Measurements from ENCODE around the gene POLR3A. TPM values are rescaled to one million over a fixed set of nuclear protein-coding genes. Genes with fewer than 3 reads are reported as not detected.

Gene POLR3A
- total RNA-seq, 2 donors from 2014 or later: 8.2 to 10.1 TPM

GRCh38 chr10:77969114-77969513 lies 60.2 kb downstream of the POLR3A start:
- peak; percentile 46 for DNase-seq (ENCODE audit: low spot score)
- intact Hi-C loops (cut with DNase I): loop anchor here in 1 of 2 donors (10.0 kb wide), 1 partner anchor 84 kb away; no protein-coding TSS in a partner anchor

- DNase-seq (ENCODE audit: low spot score): peak; percentile 62
- intact Hi-C loops (cut with DNase I): loop anchor here in 1 of 2 donors (10.0 kb wide), 1 partner anchor 83 kb away; no protein-coding TSS in a partner anchor
Observed at GRCh38 chr10:77967611-77968022, 61.7 kb downstream of the POLR3A start.

GRCh38 chr10:77965294-77965693 lies 64.0 kb downstream of the POLR3A start:
- intact Hi-C loops (cut with DNase I): loop anchor here in 1 of 2 donors (10.0 kb wide), 1 partner anchor 80 kb away; no protein-coding TSS in a partner anchor

GRCh38 chr10:77964811-77965210 lies 64.5 kb downstream of the POLR3A start:
- intact Hi-C loops (cut with DNase I): loop anchor here in 1 of 2 donors (10.0 kb wide), 1 partner anchor 80 kb away; no protein-coding TSS in a partner anchor
- DNase-seq (ENCODE audit: low spot score): no peak

More at GRCh38 chr10:77965294-77965693, 64.0 kb downstream of the POLR3A start:
- peak; percentile 43 for DNase-seq (ENCODE audit: low spot score)

GRCh38 chr10:77963901-77964300 lies 65.4 kb downstream of the POLR3A start:
- intact Hi-C loops (cut with DNase I): loop anchor here in 1 of 2 donors (10.0 kb wide), 1 partner anchor 79 kb away; no protein-coding TSS in a partner anchor
- no peak for DNase-seq (ENCODE audit: low spot score)

GRCh38 chr10:77962350-77963146 lies 66.8 kb downstream of the POLR3A start:
- intact Hi-C loops (cut with DNase I): loop anchor here in 1 of 2 donors (10.0 kb wide), 1 partner anchor 78 kb away; no protein-coding TSS in a partner anchor
- DNase-seq (ENCODE audit: low spot score): no peak

- no peak for DNase-seq (ENCODE audit: low spot score)
- intact Hi-C loops (cut with DNase I): loop anchor here in 1 of 2 donors (10.0 kb wide), 1 partner anchor 77 kb away; no protein-coding TSS in a partner anchor
Observed at GRCh38 chr10:77961668-77962067, 67.6 kb downstream of the POLR3A start.

GRCh38 chr10:77960829-77961329 lies 68.4 kb downstream of the POLR3A start:
- intact Hi-C loops (cut with DNase I): loop anchor here in 1 of 2 donors (10.0 kb wide), 1 partner anchor 76 kb away; no protein-coding TSS in a partner anchor

GRCh38 chr10:77959887-77960455 lies 69.3 kb downstream of the POLR3A start:
- DNase-seq (ENCODE audit: low spot score): no peak
- intact Hi-C loops (cut with DNase I): loop anchor here in 1 of 2 donors (10.0 kb wide), 1 partner anchor 75 kb away; no protein-coding TSS in a partner anchor

More at GRCh38 chr10:77960829-77961329, 68.4 kb downstream of the POLR3A start:
- DNase-seq (ENCODE audit: low spot score): no peak

GRCh38 chr10:77959384-77959783 lies 69.9 kb downstream of the POLR3A start:
- DNase-seq (ENCODE audit: low spot score): no peak
- intact Hi-C loops (cut with DNase I): no loop called here

- no peak for DNase-seq (ENCODE audit: low spot score)
- intact Hi-C loops (cut with DNase I): no loop called here
Observed at GRCh38 chr10:77955136-77955535, 74.2 kb downstream of the POLR3A start.

GRCh38 chr10:77949167-77949566 lies 80.1 kb downstream of the POLR3A start:
- intact Hi-C loops (cut with DNase I): no loop called here
- DNase-seq (ENCODE audit: low spot score): no peak

- intact Hi-C loops (cut with DNase I): no loop called here
- no peak for DNase-seq (ENCODE audit: low spot score)
Observed at GRCh38 chr10:77946084-77946483, 83.2 kb downstream of the POLR3A start.

GRCh38 chr10:77944519-77944918 lies 84.8 kb downstream of the POLR3A start:
- intact Hi-C loops (cut with DNase I): no loop called here
- no peak for DNase-seq (ENCODE audit: low spot score)

- intact Hi-C loops (cut with DNase I): no loop called here
- DNase-seq (ENCODE audit: low spot score): no peak
Observed at GRCh38 chr10:77943121-77943901, 86.0 kb downstream of the POLR3A start.

- intact Hi-C loops (cut with DNase I): no loop called here
- DNase-seq (ENCODE audit: low spot score): no peak
Observed at GRCh38 chr10:77941790-77942189, 87.5 kb downstream of the POLR3A start.

- DNase-seq (ENCODE audit: low spot score): no peak
- intact Hi-C loops (cut with DNase I): no loop called here
Observed at GRCh38 chr10:77940627-77941026, 88.7 kb downstream of the POLR3A start.

- no peak for DNase-seq (ENCODE audit: low spot score)
- intact Hi-C loops (cut with DNase I): no loop called here
Observed at GRCh38 chr10:77940225-77940624, 89.1 kb downstream of the POLR3A start.

- intact Hi-C loops (cut with DNase I): no loop called here
- DNase-seq (ENCODE audit: low spot score): no peak
Observed at GRCh38 chr10:77939561-77940001, 89.7 kb downstream of the POLR3A start.
